Endothelial cell of umbilical vein (primary cell): ENCODE data around the gene TBC1D14. TPM values are rescaled to one million over a fixed set of nuclear protein-coding genes. Genes with fewer than 3 reads are reported as not detected.

Experiments used
- BruUV-seq: library from RNA; stranded (reverse); fragments of 400-500 nt; replicated peaks from 2 replicates; lab custom pipeline; 2021; lab: Mats Ljungman, UMichigan
- CTCF ChIA-PET: fragments of 300-600, 350-600 bp; sonication (Branson Sonifier 250); formaldehyde crosslinking; loops from one replicate; lab custom pipeline; 2021; ENCODE audit warnings: antibody characterized with exemption, inconsistent platforms; lab: Charles Lee
- POLR2A ChIA-PET: fragments of 300-600, 350-600 bp; sonication (Branson Sonifier 250); formaldehyde crosslinking; loops from one replicate; lab custom pipeline; 2021; ENCODE audit warnings: antibody characterized with exemption, inconsistent platforms; lab: Charles Lee
- DNase-seq: peaks from one replicate; pipeline ENCODE4 v3.0.0-alpha.2; 2011; ENCODE audit warnings: low read depth, low spot score
- FAIRE-seq: peaks from 2 replicates; lab custom pipeline; 2011; peaks lifted over from hg19 to GRCh38; lab: Jason Lieb, UNC
- H2AFZ ChIP-seq: 2 replicates; pipeline ENCODE4 v1.6.0; 2012; ENCODE audit warnings: low read depth, low read length, control low read depth, inconsistent platforms
- H3K27ac ChIP-seq: 2 replicates; pipeline ENCODE4 v1.5.1; 2011; ENCODE audit warnings: low read depth, mild to moderate bottlenecking, control low read depth, low read length, moderate library complexity; ENCODE audit not compliant: insufficient read depth
- H3K27me3 ChIP-seq, 2 experiments: 2 replicates each; pipeline versions ENCODE4 v1.6.0 to v1.6.1; 2011; ENCODE audit warnings: low read length in 2 of 2, mixed read lengths in 1 of 2; ENCODE audit not compliant: control insufficient read depth in 2 of 2, insufficient read depth in 2 of 2
- H3K36me3 ChIP-seq, 2 experiments: 2 replicates in 1 of 2; 3 replicates in 1 of 2; pipeline ENCODE4 v1.5.1; 2011; ENCODE audit warnings: low read length in 2 of 2, mild to moderate bottlenecking in 1 of 2, moderate library complexity in 1 of 2; ENCODE audit not compliant: control insufficient read depth in 2 of 2, insufficient read depth in 2 of 2; ENCODE audit errors: extremely low read depth in 1 of 2
- H3K4me1 ChIP-seq: 3 replicates; pipeline ENCODE4 v1.5.1; 2011; ENCODE audit warnings: mild to moderate bottlenecking, low read length; ENCODE audit not compliant: control insufficient read depth, insufficient read depth; ENCODE audit errors: extremely low read depth
- H3K4me2 ChIP-seq: 2 replicates; pipeline ENCODE4 v1.6.1; 2011; ENCODE audit warnings: low read length, control low read depth, mixed read lengths; ENCODE audit not compliant: insufficient read depth
- H3K4me3 ChIP-seq, 3 experiments: fragments of 200-600 bp in 1 of 3; sonication (generic), shearing (Covaris generic) in 1 of 3; replicated peaks in 1 of 3; 2 replicates each; pipeline ENCODE4 v1.5.1; 2011 to 2016; ENCODE audit warnings: control low read depth in 3 of 3, low read length in 3 of 3, mild to moderate bottlenecking in 2 of 3, inconsistent platforms in 1 of 3, low read depth in 1 of 3, moderate library complexity in 1 of 3; ENCODE audit not compliant: insufficient read depth in 1 of 3
- H3K79me2 ChIP-seq: 2 replicates; pipeline ENCODE4 v1.6.0; 2012; ENCODE audit warnings: low read length, inconsistent platforms; ENCODE audit not compliant: control insufficient read depth, insufficient read depth
- H3K9ac ChIP-seq: replicated peaks from 2 replicates; pipeline ENCODE3; 2011; ENCODE audit warnings: low read length, control low read depth; ENCODE audit not compliant: insufficient read depth; ENCODE audit errors: extremely low read depth
- H3K9me1 ChIP-seq: replicated peaks from 3 replicates; pipeline ENCODE4 v1.6.0; 2011; ENCODE audit warnings: mild to moderate bottlenecking, low read length; ENCODE audit not compliant: control insufficient read depth, insufficient read depth; ENCODE audit errors: extremely low read depth
- H3K9me3 ChIP-seq: replicated peaks from 2 replicates; pipeline ENCODE4 v1.5.1; 2012; ENCODE audit warnings: low read length, inconsistent platforms; ENCODE audit not compliant: control insufficient read depth, insufficient read depth
- H4K20me1 ChIP-seq: replicated peaks from 2 replicates; pipeline ENCODE3; 2011; ENCODE audit warnings: mild to moderate bottlenecking, low read length; ENCODE audit not compliant: control insufficient read depth, insufficient read depth; ENCODE audit errors: extremely low read depth
- EZH2 ChIP-seq: IDR thresholded peaks from 2 replicates; pipeline ENCODE4 v1.6.1; 2012; ENCODE audit warnings: borderline replicate concordance, low read depth, mild to moderate bottlenecking, moderate library complexity, low read length, inconsistent platforms; ENCODE audit not compliant: severe bottlenecking
- FOS ChIP-seq: IDR thresholded peaks from 2 replicates; pipeline ENCODE4 v1.6.1; 2011; ENCODE audit warnings: mild to moderate bottlenecking, low read length, moderate library complexity, borderline replicate concordance; ENCODE audit not compliant: insufficient read depth
- GATA2 ChIP-seq: IDR thresholded peaks from 2 replicates; pipeline ENCODE4 v1.7.0; 2011; ENCODE audit warnings: low read depth, mild to moderate bottlenecking, moderate library complexity, mixed read lengths, low read length; ENCODE audit not compliant: insufficient read length, insufficient read depth
- MAX ChIP-seq: IDR thresholded peaks from 2 replicates; pipeline ENCODE4 v1.6.1; 2011; ENCODE audit not compliant: insufficient read depth, insufficient read length
- POLR2A ChIP-seq: IDR thresholded peaks from 2 replicates; pipeline ENCODE4 v1.6.1; 2012; ENCODE audit warnings: low read depth, mild to moderate bottlenecking, control low read depth, low read length
- POLR2AphosphoS5 ChIP-seq: IDR thresholded peaks from 2 replicates; pipeline ENCODE4 v1.6.1; 2012; ENCODE audit warnings: low read depth, mild to moderate bottlenecking, control low read depth, low read length, moderate library complexity; ENCODE audit not compliant: insufficient read depth
- dilution Hi-C: fragments of 300-500 bp; cut with MboI; formaldehyde crosslinking; loops from one replicate; pipeline ENCODE4 v1.15.0; 2019; ENCODE audit warnings: low sequenced_read_pairs; ENCODE audit not compliant: extremely low pct_ligation_motif_present
- intact Hi-C: fragments of 100-400 bp; cut with micrococcal nuclease; formaldehyde crosslinking; loops from one replicate; pipeline ENCODE4 v1.10.0; 2022
- polyA plus RNA-seq, 4 experiments: library from polyadenylated mRNA; depleted of rRNA in 3 of 4; stranded (reverse) in 3 of 4; unstranded in 1 of 4; fragments of >200 nt; gene quantifications; 2 replicates each; pipeline versions ENCODE4 v1.2.1 to v1.2.3, GENCODE V29; 2011 to 2012; ENCODE audit warnings: missing spikeins in 1 of 4
- total RNA-seq: library from RNA; stranded (reverse); gene quantifications from 2 replicates; pipeline ENCODE4 v1.2.3, GENCODE V29; 2021

The TBC1D14 gene
- total and polyA plus RNA-seq, 2 donors (not counting 3 experiments of a cell fraction or from before 2014, with no cell fraction given), result 23.7 to 24.8 TPM

- Histone ChIP-seq H3K4me2 (no peak overlapping the region), H3K4me1 (no peaks in the 10 kb centered on the region), H4K20me1 (peaks cover 2% of the 10 kb centered on the region), H3K9me3 (no peaks in the 10 kb centered on the region), H3K27me3 (no peaks in the 10 kb centered on the region), H3K79me2 (no peaks in the 10 kb centered on the region), H3K9ac (no peak overlapping the region), H3K4me3 (no peak overlapping the region), H3K27ac (no peak overlapping the region), H2AFZ (no peak overlapping the region), H3K36me3 (peaks cover 8 to 25% of the 10 kb centered on the region in 2 experiments), H3K9me1 (no peaks in the 10 kb centered on the region)
- TF ChIP-seq GATA2, result no peak
- ChIA-PET POLR2A (no interaction called here), CTCF (interaction anchor here (1.2 to 1.5 kb wide), 4 partner anchors 9 to 44 kb away, joined by 3 to 6 read pairs (median 4); partner anchors contain the start of gene TADA2B)
- DNase-seq (no peak), FAIRE-seq (no peak)
- no TSS peak for BruUV-seq
- intact Hi-C loops (no loop called here), dilution Hi-C loops (no loop called here)
Measured at GRCh38 chr4:6999172-7000086, 89.8 kb downstream of the TBC1D14 start.

GRCh38 chr4:7000421-7001176 is 91.0 kb downstream of the TBC1D14 start:
- Histone ChIP-seq H3K27ac (no peak overlapping the region), H3K9me3 (no peaks in the 10 kb centered on the region), H3K4me1 (no peaks in the 10 kb centered on the region), H3K4me2 (no peak overlapping the region), H3K9ac (no peak overlapping the region), H3K4me3 (no peak overlapping the region), H2AFZ (no peak overlapping the region), H3K27me3 (no peaks in the 10 kb centered on the region), H3K79me2 (no peaks in the 10 kb centered on the region), H4K20me1 (peaks cover 2% of the 10 kb centered on the region), H3K36me3 (peaks cover 8 to 25% of the 10 kb centered on the region in 2 experiments), H3K9me1 (no peaks in the 10 kb centered on the region)
- DNase-seq (no peak), FAIRE-seq (no peak)
- dilution Hi-C loops (no loop called here), intact Hi-C loops (no loop called here)
- ChIA-PET POLR2A (no interaction called here), CTCF (no interaction called here)
- no peak for TF ChIP-seq GATA2
- no peak for TF ChIP-seq MAX
- no peak for TF ChIP-seq EZH2
- TF ChIP-seq FOS, result no peak
- TF ChIP-seq POLR2A, result no peak
- no peak for TF ChIP-seq POLR2AphosphoS5
- no TSS peak for BruUV-seq
